ENCODE measurements around the gene OR1S2.
"Not testable (repeated sequence)": the region's sequence is repeated elsewhere in the genome, so short reads cannot be mapped to it uniquely, and the experiment has no call there.

OR1S2 gene

GRCh38 chr11:58204042-58204441, at the start of gene OR1S2:
Gene OR1S2, minus strand, starts transcription at chr11:58204142. Its CDS starts 0 bp downstream, at chr11:58204142.
- TF ChIP-seq CTCF (IDR thresholded peaks at IDR 0.05; ENCODE audit: insufficient read depth, low read depth, low read length, missing control alignments): no peak
- no peak within 1 kb of the TSS for H3K4me3 ChIP-seq (ENCODE audit: low read depth, low read length)
- DNase-seq (ENCODE audit: low read depth): no peak

- no peak for TF ChIP-seq CTCF (IDR thresholded peaks at IDR 0.05; ENCODE audit: insufficient read depth, low read depth, low read length, missing control alignments)
- no peak overlapping the region for H3K4me3 ChIP-seq (ENCODE audit: low read depth, low read length)
- no peak for DNase-seq (ENCODE audit: low read depth)
These were observed 40.0 kb upstream of the OR1S2 start for GRCh38 chr11:58243954-58244353.

GRCh38 chr11:58227956-58228615, 24.1 kb upstream of the OR1S2 start:
- no peak overlapping the region for H3K4me3 ChIP-seq (ENCODE audit: low read depth, low read length)
- DNase-seq (ENCODE audit: low read depth): no peak
- no peak for TF ChIP-seq CTCF (IDR thresholded peaks at IDR 0.05; ENCODE audit: insufficient read depth, low read depth, low read length, missing control alignments)

- no peak overlapping the region for H3K4me3 ChIP-seq (ENCODE audit: low read depth, low read length)
- DNase-seq (ENCODE audit: low read depth): no peak
- TF ChIP-seq CTCF (IDR thresholded peaks at IDR 0.05; ENCODE audit: insufficient read depth, low read depth, low read length, missing control alignments): no peak
These were observed 18.8 kb upstream of the OR1S2 start for GRCh38 chr11:58222721-58223120.

- H3K4me3 ChIP-seq (ENCODE audit: low read depth, low read length): no peak overlapping the region
- TF ChIP-seq CTCF (IDR thresholded peaks at IDR 0.05; ENCODE audit: insufficient read depth, low read depth, low read length, missing control alignments): no peak
- no peak for DNase-seq (ENCODE audit: low read depth)
These were observed 12.5 kb upstream of the OR1S2 start for GRCh38 chr11:58216476-58216875.

- not testable (repeated sequence) for H3K4me3 ChIP-seq (ENCODE audit: low read depth, low read length); DNase-seq (ENCODE audit: low read depth)
These were observed 8.5 kb upstream of the OR1S2 start, which contains the start of gene OR1S1 for GRCh38 chr11:58212420-58212819. Gene OR1S1, plus strand, starts transcription at chr11:58212720.

- no peak for TF ChIP-seq CTCF (IDR thresholded peaks at IDR 0.05; ENCODE audit: insufficient read depth, low read depth, low read length, missing control alignments)
- DNase-seq (ENCODE audit: low read depth): no peak
- no peak overlapping the region for H3K4me3 ChIP-seq (ENCODE audit: low read depth, low read length)
These were observed 4.7 kb downstream of the OR1S2 start for GRCh38 chr11:58199271-58199670.
